HG03432 (cell line): ENCODE results near the gene GOLGA8S.
"Not testable (repeated sequence)": the region's sequence is repeated elsewhere in the genome, so short reads cannot be mapped to it uniquely, and the experiment has no call there.

Experiments
- ATAC-seq: cut with Tn5 transposase; IDR thresholded peaks from one replicate; pipeline ENCODE4 v1.9.1; 2021; ENCODE audit warnings: mild to moderate bottlenecking, moderate library complexity; ENCODE audit not compliant: unreplicated experiment

Gene GOLGA8S

GRCh38 chr15:23395832-23396231, 41.3 kb downstream of the GOLGA8S start:
- no peak for ATAC-seq

- ATAC-seq = no peak
These were observed 43.2 kb downstream of the GOLGA8S start for GRCh38 chr15:23397779-23398178.

- ATAC-seq = not testable (repeated sequence)
These were observed 43.8 kb downstream of the GOLGA8S start for GRCh38 chr15:23398357-23398756.

GRCh38 chr15:23399207-23399606, 44.7 kb downstream of the GOLGA8S start:
- ATAC-seq = not testable (repeated sequence)

- ATAC-seq = no peak
These were observed 47.1 kb downstream of the GOLGA8S start for GRCh38 chr15:23401627-23402026.

GRCh38 chr15:23402140-23402539, 47.6 kb downstream of the GOLGA8S start:
- no peak for ATAC-seq

- no peak for ATAC-seq
These were observed 48.0 kb downstream of the GOLGA8S start for GRCh38 chr15:23402544-23402943.

- ATAC-seq = no peak
These were observed 49.0 kb downstream of the GOLGA8S start for GRCh38 chr15:23403550-23403949.

- no peak for ATAC-seq
These were observed 57.3 kb downstream of the GOLGA8S start for GRCh38 chr15:23411841-23412240.

- ATAC-seq = not testable (repeated sequence)
These were observed 58.5 kb downstream of the GOLGA8S start for GRCh38 chr15:23412881-23413600.
